Right lung (tissue), 10 donors: ENCODE results near the gene TAF11L13. TPM values are rescaled to one million over a fixed set of nuclear protein-coding genes. Genes with fewer than 3 reads are reported as not detected.
"Not testable (repeated sequence)": the region's sequence is repeated elsewhere in the genome, so short reads cannot be mapped to it uniquely, and the experiment has no call there.

Experiments used
- DNase-seq, 2 donors: peaks; one replicate each; pipeline ENCODE4 v3.0.0-alpha.2; 2013
- long read RNA-seq, 8 donors: transcript quantifications; one replicate each; lab custom pipeline, GENCODE V29; 2026
- polyA plus RNA-seq, 5 donors: library from polyadenylated mRNA; unstranded; fragments of 120-200 nt; gene quantifications; one replicate each; pipeline versions ENCODE4 v1.2.1 to v1.2.3, GENCODE V29; 2013; ENCODE audit warnings: inconsistent platforms in 1 of 5, low replicate concordance in 1 of 5; ENCODE audit not compliant: insufficient read length in 5 of 5, insufficient read depth in 1 of 5

Gene TAF11L13
- polyA plus RNA-seq, result not detected
- long read RNA-seq, donor 1, result 0 reads
- long read RNA-seq, donor 2, result 0 reads
- long read RNA-seq, donor 3, result 0 reads
- long read RNA-seq, donor 4, result 0 reads
- long read RNA-seq, donor 5, result 0 reads
- long read RNA-seq, donor 6, result 0 reads
- long read RNA-seq, donor 7, result 0 reads
- long read RNA-seq, donor 8, result 0 reads

DNA sequence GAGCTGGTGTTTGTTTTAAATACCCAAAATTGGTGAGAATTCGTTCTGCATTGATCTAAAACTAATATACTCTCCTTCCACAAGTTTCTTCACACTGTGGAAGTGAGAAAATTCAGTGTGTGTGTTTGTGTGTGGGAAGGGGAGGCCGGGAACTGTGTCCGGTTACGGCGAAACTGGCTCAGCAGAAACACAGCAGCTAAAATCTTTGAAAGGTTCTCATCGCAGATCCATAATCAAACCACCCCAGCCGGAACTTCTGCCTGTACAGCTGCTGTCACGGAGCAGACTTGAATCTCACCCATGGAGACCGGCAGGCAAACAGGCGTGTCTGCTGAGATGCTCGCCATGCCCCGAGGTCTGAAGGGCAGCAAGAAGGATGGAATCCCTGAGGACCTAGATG lies at the start of gene TAF11L13:
TSS of gene TAF11L13 (plus strand) at position 301 of the 400 bp plus-strand sequence.
- DNase-seq, result not testable (repeated sequence)

DNA sequence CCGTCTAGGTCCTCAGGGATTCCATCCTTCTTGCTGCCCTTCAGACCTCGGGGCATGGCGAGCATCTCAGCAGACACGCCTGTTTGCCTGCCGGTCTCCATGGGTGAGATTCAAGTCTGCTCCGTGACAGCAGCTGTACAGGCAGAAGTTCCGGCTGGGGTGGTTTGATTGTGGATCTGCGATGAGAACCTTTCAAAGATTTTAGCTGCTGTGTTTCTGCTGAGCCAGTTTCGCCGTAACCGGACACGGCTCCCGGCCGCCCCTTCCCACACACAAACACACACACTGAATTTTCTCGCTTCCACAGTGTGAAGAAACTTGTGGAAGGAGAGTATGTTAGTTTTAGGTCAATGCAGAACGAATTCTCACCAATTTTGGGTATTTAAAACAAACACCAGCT lies 46.2 kb upstream of the TAF11L13 start, which contains the start of gene TAF11L7:
TSS of gene TAF11L7 (minus strand) at position 101 of the 400 bp plus-strand sequence.
- not testable (repeated sequence) for DNase-seq

DNA sequence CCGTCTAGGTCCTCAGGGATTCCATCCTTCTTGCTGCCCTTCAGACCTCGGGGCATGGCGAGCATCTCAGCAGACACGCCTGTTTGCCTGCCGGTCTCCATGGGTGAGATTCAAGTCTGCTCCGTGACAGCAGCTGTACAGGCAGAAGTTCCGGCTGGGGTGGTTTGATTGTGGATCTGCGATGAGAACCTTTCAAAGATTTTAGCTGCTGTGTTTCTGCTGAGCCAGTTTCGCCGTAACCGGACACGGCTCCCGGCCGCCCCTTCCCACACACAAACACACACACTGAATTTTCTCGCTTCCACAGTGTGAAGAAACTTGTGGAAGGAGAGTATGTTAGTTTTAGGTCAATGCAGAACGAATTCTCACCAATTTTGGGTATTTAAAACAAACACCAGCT lies 41.0 kb upstream of the TAF11L13 start, which contains the start of gene TAF11L8:
TSS of gene TAF11L8 (minus strand) at position 101 of the 400 bp plus-strand sequence.
- DNase-seq, result not testable (repeated sequence)

DNA sequence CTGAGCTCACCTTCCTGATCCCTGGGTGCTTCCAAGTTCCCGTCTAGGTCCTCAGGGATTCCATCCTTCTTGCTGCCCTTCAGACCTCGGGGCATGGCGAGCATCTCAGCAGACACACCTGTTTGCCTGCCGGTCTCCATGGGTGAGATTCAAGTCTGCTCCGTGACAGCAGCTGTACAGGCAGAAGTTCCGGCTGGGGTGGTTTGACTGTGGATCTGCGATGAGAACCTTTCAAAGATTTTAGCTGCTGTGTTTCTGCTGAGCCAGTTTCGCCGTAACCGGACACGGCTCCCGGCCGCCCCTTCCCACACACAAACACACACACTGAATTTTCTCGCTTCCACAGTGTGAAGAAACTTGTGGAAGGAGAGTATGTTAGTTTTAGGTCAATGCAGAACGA lies 37.6 kb upstream of the TAF11L13 start, which contains the start of gene TAF11L9:
TSS of gene TAF11L9 (minus strand) at position 140 of the 400 bp plus-strand sequence.
- not testable (repeated sequence) for DNase-seq

DNA sequence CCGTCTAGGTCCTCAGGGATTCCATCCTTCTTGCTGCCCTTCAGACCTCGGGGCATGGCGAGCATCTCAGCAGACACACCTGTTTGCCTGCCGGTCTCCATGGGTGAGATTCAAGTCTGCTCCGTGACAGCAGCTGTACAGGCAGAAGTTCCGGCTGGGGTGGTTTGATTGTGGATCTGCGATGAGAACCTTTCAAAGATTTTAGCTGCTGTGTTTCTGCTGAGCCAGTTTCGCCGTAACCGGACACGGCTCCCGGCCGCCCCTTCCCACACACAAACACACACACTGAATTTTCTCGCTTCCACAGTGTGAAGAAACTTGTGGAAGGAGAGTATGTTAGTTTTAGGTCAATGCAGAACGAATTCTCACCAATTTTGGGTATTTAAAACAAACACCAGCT lies 34.2 kb upstream of the TAF11L13 start, which contains the start of gene TAF11L10:
TSS of gene TAF11L10 (minus strand) at position 101 of the 400 bp plus-strand sequence.
- not testable (repeated sequence) for DNase-seq

DNA sequence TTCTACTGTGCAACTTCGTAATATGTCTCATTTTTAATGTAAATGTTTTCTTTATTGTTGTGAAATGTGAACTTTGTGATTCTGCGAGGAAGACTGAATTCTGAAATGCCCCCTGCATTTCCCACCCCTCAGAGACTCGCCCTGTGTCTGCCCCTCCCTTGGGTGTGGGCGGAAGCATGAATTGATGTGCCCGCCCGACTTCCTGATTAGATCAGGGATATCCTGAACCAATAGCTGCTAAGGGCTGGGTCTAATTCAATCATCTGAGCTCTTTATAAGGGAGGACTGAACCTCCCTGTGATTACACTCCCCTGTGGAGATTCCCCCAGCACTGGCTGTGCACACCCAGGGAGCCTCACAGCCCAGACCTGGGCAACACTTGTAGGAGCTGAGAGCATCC lies 28.0 kb upstream of the TAF11L13 start, which contains the start of gene TAF11L11:
TSS of gene TAF11L11 (plus strand) at position 304 of the 400 bp plus-strand sequence.
- not testable (repeated sequence) for DNase-seq

DNA sequence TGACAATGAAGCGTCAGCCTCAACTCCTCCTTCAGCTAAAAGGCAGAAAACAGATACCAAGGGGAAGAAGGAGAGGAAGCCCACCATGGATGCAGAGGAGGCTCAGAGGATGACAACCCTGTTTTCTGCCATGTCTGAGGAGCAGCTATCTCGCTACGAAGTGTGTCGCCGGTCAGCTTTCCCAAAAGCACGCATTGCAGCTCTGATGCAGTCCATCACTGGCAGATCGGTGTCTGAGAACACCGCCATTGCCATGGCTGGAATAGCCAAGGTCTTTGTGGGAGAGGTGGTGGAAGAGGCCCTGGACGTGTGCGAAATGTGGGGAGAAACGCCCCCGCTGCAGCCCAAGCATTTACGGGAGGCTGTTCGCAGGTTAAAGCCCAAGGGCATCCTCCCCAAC lies 26.9 kb upstream of the TAF11L13 start:
- no peak for DNase-seq

DNA sequence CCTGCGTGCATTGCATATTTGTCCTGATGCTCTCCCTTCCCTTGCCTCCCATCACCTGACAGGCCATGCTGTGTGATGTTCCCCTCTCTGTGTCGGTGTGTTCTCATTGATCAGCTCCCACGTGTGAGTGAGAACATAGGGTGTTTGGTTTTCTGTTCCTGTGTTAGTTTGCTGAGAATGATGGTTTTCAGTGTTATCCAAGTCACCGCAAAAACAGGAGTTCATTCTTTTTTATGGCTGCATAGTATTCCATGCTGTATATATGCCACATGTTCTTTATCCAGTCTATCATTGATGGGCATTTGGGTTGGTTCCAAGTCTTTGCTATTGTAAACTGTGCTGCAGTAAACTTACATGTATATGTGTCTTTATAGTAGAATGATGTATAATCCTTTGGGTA lies 24.4 kb upstream of the TAF11L13 start:
- DNase-seq, result not testable (repeated sequence)

DNA sequence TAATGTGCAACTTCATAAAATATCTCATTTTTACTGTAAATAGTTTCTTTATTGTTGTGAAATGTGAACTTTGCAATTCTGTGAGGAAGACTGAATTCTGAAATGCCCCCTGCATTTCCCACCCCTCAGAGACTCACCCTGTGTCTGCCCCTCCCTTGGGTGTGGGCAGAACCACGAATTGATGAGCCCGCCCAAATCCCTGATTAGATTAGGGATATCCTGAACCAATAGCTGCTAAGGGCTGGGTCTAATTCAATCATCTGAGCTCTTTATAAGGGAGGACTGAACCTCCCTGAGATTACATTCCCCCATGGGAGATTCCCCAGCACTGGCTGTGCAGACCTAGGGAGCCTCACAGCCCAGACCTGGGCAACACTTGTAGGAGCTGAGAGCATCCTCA lies 21.8 kb upstream of the TAF11L13 start, which contains the start of gene TAF11L12:
TSS of gene TAF11L12 (plus strand) at position 301 of the 400 bp plus-strand sequence.
- not testable (repeated sequence) for DNase-seq

DNA sequence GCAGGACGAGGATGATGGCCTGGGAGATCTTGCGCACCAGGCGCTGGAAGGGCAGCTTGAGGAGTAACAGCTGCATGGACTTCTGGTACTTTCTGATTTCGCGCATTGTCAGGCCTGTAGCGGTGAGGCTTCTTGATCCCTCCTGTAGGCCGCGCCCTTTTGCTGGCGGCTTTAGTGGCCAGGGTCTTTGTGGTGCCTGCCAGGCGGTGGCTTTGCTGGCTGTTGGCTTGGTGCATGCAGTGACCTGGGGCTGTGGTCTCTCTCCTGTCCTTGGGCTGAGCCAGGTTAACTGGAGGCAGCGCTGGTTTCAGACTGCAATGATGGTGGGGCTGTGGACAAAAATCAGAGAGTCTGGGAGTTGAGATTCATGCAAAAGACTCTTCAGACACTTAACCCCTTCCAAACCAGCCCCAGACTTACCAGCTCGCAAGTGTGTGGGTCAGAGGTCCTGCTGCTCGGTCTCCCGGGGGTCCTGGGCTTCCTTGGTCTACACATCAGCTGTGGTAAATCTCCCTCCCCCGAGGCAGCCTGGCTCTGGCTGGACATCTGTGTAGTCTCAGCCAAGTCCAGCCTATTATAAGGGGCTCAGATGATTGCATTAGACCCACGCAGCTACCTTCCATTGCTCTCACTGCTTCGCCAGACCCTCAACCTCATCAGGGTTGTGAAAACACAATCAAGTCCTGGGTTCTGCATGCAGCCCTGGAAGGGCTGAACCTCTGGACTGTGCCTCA lies 16.8 kb upstream of the TAF11L13 start:
- DNase-seq, result no peak

DNA sequence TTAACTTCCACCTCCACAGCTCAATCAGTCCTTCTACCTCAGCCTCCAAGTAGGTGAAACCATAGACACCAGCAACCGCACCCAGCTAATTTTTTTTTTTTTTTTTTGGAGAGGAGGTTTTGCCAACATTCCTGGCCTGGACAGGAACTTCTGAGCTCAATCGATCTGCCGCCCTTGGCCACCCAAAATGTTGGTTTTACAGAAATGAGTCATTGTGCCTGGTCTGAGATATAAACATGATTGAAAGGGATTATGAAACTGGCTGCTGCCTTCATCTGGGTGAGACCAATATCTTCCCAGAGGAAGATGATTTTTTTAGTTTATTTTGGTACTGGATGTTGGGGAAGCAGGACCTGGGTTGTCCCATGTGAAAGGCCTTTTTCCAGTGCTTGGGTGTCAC lies 12.5 kb upstream of the TAF11L13 start:
- DNase-seq, result no peak

DNA sequence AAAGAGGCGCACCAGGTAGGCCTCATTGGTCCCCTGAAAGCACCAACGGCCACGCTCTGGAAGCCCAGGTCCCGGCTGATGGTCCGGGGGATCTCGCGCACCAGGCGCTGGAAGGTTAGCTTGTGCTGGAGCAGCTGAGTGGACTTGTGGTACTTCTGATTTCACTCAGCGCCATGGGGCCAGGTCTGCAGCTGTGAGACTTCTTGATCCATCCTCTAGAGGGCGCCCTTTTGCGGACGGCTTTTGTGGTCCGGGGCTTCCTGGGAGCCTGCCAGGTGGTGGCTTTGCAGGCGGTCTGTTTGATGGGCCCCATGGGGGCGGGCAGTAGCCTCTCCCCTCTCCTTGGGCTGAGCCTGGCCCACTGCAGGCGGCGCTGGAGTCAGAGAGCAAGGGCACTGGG lies 11.3 kb upstream of the TAF11L13 start:
- no peak for DNase-seq

DNA sequence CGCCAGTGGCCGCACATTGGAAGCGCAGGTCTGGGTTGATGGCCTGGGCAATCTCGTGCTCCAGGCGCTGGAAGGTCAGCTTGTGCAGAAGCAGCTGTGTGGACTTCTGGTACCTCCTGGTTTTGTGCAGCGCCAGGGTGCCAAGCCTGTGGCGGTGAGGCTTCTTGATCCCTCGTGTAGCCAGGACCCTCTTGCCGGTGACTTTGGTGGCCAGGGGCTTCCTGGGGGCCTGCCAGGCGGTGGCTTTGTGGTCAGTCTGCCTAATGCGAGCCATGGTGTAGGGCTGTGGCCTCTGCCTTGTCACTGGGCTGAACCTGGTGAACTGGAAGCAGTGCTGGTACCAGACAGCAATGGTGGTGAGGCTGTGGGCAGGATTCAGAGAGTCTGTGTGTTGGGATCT lies 6.2 kb upstream of the TAF11L13 start:
- DNase-seq, result no peak

DNA sequence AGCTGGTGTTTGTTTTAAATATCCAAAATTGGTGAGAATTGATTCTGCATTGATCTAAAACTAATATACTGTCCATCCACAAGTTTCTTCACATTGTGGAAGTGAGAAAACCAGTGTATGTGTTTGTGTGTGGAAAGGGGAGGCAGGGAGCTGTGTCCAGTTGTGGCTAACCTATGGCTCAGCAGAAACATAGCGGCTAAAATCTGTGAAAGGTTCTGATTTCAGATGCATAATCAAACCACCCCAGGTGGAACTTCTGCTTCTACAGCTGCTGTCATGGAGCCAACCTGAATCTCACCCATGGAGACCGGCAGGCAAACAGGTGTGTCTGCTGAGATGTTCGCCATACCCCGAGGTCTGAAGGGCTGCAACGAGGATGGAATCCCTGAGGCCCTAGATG lies 2.3 kb downstream of the TAF11L13 start, which contains the start of gene TAF11L14:
TSS of gene TAF11L14 (plus strand) at position 301 of the 400 bp plus-strand sequence.
- DNase-seq, result no peak

DNA sequence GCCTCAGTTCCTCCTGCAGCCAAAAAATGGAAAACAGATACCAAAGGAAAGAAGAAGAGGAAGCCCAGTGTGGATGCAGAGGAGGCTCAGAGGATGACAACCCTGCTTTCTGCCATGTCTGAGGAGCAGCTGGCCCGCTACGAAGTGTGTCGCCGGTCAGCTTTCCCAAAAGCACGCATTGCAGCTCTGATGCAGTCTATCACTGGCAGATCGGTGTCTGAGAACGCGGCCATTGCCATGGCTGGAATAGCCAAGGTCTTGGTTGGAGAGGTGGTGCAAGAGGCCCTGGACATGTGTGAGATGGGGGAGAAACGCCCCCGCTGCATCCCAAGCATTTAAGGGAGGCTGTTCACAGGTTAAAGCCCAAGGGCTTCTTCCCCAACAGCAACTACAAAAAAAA lies 17.3 kb downstream of the TAF11L13 start:
- not testable (repeated sequence) for DNase-seq

DNA sequence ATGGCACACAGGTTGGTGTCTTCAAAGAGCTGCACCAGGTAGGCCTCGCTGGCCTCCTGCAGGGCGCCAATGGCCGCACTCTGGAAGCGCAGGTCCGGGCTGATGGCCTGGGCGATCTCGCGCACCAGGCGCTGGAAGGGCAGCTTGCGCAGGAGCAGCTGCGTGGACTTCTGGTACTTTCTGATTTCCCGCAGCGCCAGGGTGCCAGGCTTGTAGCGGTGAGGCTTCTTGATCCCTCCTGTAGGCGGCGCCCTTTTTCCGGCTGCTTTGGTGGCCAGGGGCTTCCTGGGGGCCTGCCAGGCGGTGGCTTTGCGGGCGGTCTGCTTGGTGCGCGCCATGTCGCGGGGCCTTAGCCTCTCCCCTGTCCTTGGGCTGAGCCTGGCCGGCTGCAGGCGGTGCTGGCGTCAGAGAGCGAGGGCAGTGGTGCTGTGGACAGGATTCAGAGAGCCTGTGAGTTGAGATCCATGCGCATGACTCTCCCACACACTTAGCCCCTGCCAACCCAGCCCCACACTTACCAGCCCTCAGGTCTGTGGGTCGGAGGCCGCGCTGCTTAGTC lies 23.4 kb downstream of the TAF11L13 start:
- DNase-seq, result not testable (repeated sequence)

DNA sequence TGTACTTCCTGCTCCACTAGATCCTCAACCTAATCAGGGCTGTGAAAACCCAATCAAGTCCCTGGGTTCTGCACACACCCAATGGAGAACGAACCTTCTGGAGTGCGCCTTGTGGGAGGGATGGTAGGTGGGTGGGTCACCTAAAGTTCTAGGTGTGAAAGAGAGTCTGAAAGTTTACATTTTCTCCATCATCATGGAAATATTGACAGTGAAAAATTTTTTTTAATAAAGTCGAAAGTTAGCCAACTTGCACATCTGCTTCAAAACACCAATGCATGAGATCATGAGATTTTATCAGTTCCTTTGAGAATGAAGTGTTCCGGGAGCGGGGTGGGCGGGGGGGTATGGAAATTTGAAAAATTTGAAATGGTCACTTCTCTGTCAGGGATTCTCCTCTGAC lies 24.0 kb downstream of the TAF11L13 start:
- no peak for DNase-seq

DNA sequence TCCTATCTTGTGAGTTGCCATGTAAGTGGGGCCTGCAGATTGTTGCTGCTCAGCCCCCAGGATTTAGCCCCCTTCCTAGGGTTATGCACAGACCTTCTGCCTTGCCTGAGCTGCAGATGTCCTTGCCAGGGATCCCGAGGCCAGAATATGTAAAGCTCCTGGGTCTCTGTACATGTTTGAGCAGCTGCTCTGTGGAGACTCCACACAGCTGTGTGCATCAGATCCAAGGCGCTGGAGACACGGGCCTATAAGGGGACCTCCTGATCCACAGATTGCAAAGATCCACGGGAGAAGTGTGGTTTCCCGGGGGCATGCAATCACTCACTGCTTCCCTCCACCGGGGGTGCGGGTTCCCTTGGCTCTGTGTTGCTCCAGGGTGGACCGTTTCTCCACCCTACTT lies 31.3 kb downstream of the TAF11L13 start:
- DNase-seq, result no peak

DNA sequence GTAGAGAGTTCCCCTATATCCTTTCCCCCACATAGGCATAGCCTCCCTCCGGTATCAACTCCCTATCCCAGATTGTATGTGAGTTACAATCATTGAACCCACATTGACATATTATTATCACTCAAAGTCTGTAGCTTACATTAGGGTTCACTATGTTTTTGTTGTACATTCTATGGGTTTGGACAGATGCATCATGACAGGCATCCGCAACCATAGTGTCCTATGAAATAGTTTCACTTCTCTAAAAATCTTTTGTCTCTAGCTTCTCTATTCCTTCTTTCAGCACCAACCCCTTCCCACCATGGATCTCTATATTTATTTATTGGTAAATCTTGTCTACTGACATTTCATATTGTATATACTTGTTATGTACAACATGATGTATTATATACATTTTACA lies 33.9 kb downstream of the TAF11L13 start:
- DNase-seq, result no peak

DNA sequence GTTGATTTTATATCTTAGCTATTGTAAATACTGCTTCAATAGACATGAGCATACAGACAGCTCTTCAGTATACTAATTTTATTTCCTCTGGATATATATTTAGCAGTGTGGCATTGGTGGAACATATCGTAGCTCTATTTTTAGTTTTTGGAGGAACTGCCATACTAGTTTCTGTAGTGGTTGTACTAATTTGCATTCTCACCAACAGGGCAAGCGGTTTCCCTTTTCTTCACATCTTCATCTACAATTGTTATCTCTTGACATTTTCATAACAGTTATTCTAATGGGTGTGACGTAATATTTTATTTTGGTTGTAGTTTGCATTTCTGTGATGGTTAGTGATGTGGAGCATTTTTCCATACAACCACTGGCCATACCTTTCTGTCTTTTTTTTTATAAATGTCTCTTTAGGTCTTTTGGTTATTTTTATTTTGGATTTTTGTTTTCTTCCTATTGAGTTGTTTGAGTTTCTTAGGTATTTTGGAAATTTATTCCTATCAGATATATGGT lies 34.9 kb downstream of the TAF11L13 start:
- DNase-seq, result no peak

DNA sequence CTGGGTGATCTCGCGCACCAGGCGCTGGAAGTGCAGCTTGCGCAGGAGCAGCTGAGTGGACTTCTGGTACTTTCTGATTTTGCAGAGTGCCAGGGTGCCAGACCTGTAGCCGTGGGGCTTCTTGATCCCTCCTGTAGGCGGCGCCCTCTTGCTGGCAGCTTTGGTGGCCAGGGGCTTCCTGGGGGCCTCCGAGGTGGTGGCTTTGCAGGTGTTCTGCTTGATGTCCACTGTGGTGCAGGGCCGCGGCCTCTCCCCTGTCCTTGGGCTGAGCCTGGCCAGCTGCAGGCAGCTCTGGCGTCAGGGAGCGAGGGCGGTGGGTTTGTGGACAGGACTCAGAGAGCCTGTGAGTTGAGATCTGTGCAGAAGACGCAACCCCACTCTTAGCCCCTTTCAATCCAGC lies 38.5 kb downstream of the TAF11L13 start:
- no peak for DNase-seq

DNA sequence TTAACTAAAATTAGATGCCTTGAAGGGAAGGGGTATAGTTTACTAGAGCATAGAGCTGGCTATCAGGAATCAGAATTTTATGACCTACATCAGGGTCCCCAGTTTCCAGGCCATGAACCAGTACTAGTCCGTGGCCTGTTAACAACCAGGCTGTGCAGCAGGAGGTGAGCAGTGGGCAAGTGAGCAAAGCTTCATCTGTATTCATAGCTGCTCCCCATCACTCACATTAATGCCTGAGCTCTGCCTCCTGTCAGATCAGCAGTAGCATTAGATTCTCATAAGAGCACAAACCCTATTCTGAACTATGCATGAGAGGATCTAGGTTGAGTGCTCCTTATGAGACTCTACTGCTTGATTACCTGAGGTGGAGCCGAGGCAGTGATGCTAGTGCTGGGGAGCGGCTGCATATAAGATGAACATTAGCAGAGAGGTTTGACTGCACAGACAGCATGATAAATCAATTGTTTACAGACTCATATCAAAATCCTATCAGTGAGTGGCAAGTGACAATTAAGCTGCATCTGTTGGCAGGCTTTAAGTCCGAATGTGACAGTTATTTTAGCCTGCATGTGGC lies 47.0 kb downstream of the TAF11L13 start:
- no peak for DNase-seq
